Esophagus muscularis mucosa (tissue), 4 donors: Measurements from ENCODE around the gene MYO15B. TPM values are rescaled to one million over a fixed set of nuclear protein-coding genes. Genes with fewer than 3 reads are reported as not detected.

Experiments
- DNase-seq: peaks from one replicate; pipeline ENCODE4 v3.0.0-alpha.2; 2017; ENCODE audit errors: extremely low spot score
- H3K27ac ChIP-seq, 4 donors: fragments of 200-600 bp; sonication (generic); replicated peaks in 1 of 4; 1 replicate in 3 of 4; 2 replicates in 1 of 4; pipeline ENCODE4 v1.5.1; 2016 to 2019; ENCODE audit warnings: mild to moderate bottlenecking in 1 of 4
- H3K27me3 ChIP-seq, 4 donors: fragments of 200-600 bp; sonication (generic); one replicate each; pipeline versions ENCODE4 v1.5.1 to v1.6.0; 2016 to 2019
- H3K36me3 ChIP-seq, 4 donors: fragments of 200-600 bp; sonication (generic); one replicate each; pipeline ENCODE4 v1.5.1; 2016 to 2019
- H3K4me1 ChIP-seq, 4 donors: fragments of 200-600 bp; sonication (generic); one replicate each; pipeline ENCODE4 v1.5.1; 2016 to 2019
- H3K4me3 ChIP-seq, 4 donors: fragments of 200-600 bp; sonication (generic); 1 replicate in 2 of 4; 2 replicates in 2 of 4; pipeline ENCODE4 v1.5.1; 2016 to 2019; ENCODE audit warnings: mild to moderate bottlenecking in 4 of 4, moderate library complexity in 1 of 4
- H3K9me3 ChIP-seq, 4 donors: fragments of 200-600 bp; sonication (generic); 1 replicate in 3 of 4; 2 replicates in 1 of 4; pipeline ENCODE4 v1.5.1; 2016 to 2019
- EP300 ChIP-seq: sonication (generic); formaldehyde crosslinking; IDR thresholded peaks from one replicate; pipeline ENCODE4 v1.6.1; 2017; ENCODE audit warnings: antibody characterized with exemption
- POLR2A ChIP-seq: fragments of 450-650 bp; IDR thresholded peaks from one replicate; pipeline ENCODE4 v1.6.1; 2017; ENCODE audit warnings: antibody characterized with exemption, moderate library complexity, mild to moderate bottlenecking, low read depth
- POLR2AphosphoS5 ChIP-seq, 2 donors: sonication (generic); formaldehyde crosslinking; IDR thresholded peaks; one replicate each; pipeline ENCODE4 v1.6.1; 2017; ENCODE audit warnings: antibody characterized with exemption in 2 of 2
- WGBS: methylation state at CpG from one replicate; pipeline ENCODE4 v1.1.5; 2018; 5-methylcytosine and 5-hydroxymethylcytosine counted together
- intact Hi-C: fragments of 100-400 bp; cut with DNase I; formaldehyde crosslinking; loops from one replicate; pipeline ENCODE4 v1.15.1; 2023
- total RNA-seq, 4 donors: library from RNA; depleted of rRNA; stranded (reverse); fragments of >200 nt; gene quantifications; one replicate each; pipeline versions ENCODE4 v1.1.0 to v1.2.1, GENCODE V29; 2016
- TF ChIP-seq, protein P1 (sequence below), 3 experiments: fragments of 200-600 bp in 2 of 3; fragments of 450-650 bp in 1 of 3; sonication (generic) in 2 of 3; IDR thresholded peaks; one replicate each; pipeline ENCODE4 v1.5.1; 2017 to 2019; ENCODE audit warnings: antibody characterized with exemption in 3 of 3, mild to moderate bottlenecking in 2 of 3, moderate library complexity in 1 of 3

The MYO15B gene
- total RNA-seq, 4 donors from 2014 or later, result 34.5 to 61.9 (median 43.4) TPM

DNA sequence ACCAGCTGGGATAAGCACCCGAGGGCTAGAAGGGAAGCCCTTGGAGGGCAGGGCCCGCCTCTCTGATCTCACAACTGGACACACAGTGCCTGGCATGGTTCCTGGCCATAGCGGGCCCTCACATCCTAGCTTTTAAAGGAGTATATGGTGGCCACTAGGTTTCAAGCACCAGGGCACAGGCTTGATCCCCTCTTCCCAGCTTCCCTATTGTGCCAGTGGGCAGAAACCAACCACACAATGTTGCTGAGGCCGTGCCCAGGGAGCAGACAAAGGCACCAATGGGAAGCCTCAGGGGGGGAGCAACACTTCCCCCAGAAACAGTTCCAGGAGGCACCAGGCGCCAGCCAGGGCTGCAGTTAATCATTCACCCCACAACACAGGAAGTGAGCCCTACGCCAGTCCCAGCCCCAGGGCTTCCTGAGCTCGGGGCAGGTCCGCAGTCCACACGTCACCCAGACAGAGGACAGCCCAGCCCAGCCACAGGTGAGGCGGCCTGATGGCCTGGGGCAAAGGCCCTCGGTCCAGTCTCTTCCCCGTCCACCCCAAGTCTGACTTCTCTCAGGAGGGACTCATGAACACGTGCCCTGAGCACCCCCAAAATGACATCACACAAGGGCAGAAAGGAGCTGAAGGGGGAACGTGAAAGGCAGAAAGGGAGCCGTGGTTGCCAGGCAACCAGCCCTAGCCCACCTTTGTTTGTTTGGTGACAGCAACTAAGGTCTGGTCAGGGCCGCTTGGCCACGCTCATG is 58.5 kb downstream of the MYO15B start:
- DNase-seq, result no peak
- Histone ChIP-seq H3K36me3 (peaks cover 11 to 80% (median 41%) of the 10 kb centered on the region in 4 donors), H3K4me3 (no peak overlapping the region), H3K27ac (no peak overlapping the region), H3K9me3 (no peaks in the 10 kb centered on the region), H3K27me3 (no peaks in the 10 kb centered on the region), H3K4me1 (peaks cover 0 to 10% (median 0%) of the 10 kb centered on the region in 4 donors)
- intact Hi-C loops, result no loop called here
- TF ChIP-seq POLR2AphosphoS5 (IDR thresholded peaks at IDR 0.05), result no peak
- no peak for TF ChIP-seq EP300
- no peak for TF ChIP-seq POLR2A
- TF ChIP-seq, protein P1, sequence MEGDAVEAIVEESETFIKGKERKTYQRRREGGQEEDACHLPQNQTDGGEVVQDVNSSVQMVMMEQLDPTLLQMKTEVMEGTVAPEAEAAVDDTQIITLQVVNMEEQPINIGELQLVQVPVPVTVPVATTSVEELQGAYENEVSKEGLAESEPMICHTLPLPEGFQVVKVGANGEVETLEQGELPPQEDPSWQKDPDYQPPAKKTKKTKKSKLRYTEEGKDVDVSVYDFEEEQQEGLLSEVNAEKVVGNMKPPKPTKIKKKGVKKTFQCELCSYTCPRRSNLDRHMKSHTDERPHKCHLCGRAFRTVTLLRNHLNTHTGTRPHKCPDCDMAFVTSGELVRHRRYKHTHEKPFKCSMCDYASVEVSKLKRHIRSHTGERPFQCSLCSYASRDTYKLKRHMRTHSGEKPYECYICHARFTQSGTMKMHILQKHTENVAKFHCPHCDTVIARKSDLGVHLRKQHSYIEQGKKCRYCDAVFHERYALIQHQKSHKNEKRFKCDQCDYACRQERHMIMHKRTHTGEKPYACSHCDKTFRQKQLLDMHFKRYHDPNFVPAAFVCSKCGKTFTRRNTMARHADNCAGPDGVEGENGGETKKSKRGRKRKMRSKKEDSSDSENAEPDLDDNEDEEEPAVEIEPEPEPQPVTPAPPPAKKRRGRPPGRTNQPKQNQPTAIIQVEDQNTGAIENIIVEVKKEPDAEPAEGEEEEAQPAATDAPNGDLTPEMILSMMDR (IDR thresholded peaks at IDR 0.05), result no peak
- 69% methylated on average over 12 of the region's 17 CpGs for WGBS

DNA sequence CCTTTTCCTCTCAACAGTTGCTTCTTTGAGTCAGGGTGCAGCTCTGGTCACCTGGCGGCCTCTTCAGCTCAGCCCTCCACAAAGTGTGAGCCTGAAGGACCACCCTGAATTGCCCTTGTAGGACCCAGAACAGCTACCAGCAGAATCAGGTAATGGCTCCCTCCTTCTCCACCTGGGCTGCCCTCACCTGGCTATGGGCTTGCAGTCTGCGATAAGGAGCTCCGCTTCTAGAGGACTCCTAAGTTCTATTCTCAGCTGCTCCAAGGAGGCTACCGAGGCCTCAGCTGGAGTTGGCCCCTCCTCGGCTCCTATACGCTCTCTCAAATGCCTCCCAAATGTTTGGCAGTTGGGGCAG is 59.0 kb downstream of the MYO15B start:
- TF ChIP-seq POLR2A, result no peak
- TF ChIP-seq, protein P1 (IDR thresholded peaks at IDR 0.05), result no peak
- no peak for TF ChIP-seq EP300
- no peak for TF ChIP-seq POLR2AphosphoS5 (IDR thresholded peaks at IDR 0.05)
- intact Hi-C loops, result no loop called here
- WGBS, result 97% methylated on average over 6 of the region's 6 CpGs
- H3K36me3 ChIP-seq, result peaks cover 17 to 80% (median 44%) of the 10 kb centered on the region in 4 donors
- H3K4me1 ChIP-seq, result peaks cover 0 to 10% (median 0%) of the 10 kb centered on the region in 4 donors
- H3K27ac ChIP-seq, result no peak overlapping the region
- H3K4me3 ChIP-seq, result no peak overlapping the region
- H3K27me3 ChIP-seq, result no peaks in the 10 kb centered on the region
- no peaks in the 10 kb centered on the region for H3K9me3 ChIP-seq
- no peak for DNase-seq

DNA sequence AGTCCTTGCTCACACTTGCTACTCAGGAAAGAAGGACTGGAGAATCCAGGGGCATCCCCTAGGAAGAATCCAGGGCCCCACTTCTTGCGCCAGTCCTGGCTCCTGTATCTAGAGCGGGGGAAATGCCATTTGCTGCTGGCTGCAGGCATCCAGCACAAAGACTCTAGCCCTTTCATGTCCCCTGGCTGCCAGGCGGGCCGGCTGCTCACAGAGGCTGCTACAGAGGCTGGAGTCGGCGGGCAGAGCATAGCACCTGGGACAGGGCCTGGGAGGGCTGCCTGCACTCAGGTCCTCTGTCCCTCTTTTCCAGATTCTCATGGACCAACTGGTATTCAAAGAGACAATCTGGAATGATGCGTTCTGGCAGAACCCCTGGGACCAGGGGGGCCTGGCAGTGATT is 59.5 kb downstream of the MYO15B start:
- 95% methylated on average over 6 of the region's 7 CpGs for WGBS
- Histone ChIP-seq H3K4me1 (peaks cover 0 to 6% (median 0%) of the 10 kb centered on the region in 4 donors), H3K9me3 (no peaks in the 10 kb centered on the region), H3K27ac (no peak overlapping the region), H3K4me3 (no peak overlapping the region), H3K36me3 (peaks cover 18 to 80% (median 48%) of the 10 kb centered on the region in 4 donors), H3K27me3 (no peaks in the 10 kb centered on the region)
- intact Hi-C loops, result no loop called here
- TF ChIP-seq, protein P1 (IDR thresholded peaks at IDR 0.05), result no peak
- TF ChIP-seq POLR2A (no peak), POLR2AphosphoS5 (IDR thresholded peaks at IDR 0.05) (no peak), EP300 (no peak)
- DNase-seq, result no peak

DNA sequence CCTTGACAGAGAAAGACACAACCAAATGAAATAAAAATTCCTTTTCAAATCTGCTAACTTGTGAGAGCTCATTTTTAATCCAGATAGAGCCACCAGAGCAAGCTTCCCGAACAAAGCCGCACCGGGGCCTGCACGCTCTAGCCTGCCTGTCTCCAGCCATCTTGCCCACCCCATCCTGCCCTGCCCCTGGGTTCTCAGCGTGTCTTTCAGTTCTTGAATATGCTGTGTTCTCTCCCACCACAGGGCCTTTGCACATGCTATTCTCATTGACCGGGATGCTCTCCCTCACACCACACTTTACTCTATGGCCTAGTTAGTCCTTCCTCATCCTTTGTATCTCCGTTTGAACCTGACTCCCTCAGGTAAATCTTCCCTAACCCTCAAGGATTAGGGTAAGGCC is 60.3 kb downstream of the MYO15B start:
- no peaks in the 10 kb centered on the region for H3K27me3 ChIP-seq
- peaks cover 18 to 81% (median 56%) of the 10 kb centered on the region in 4 donors for H3K36me3 ChIP-seq
- no peak overlapping the region for H3K27ac ChIP-seq
- TF ChIP-seq POLR2A, result no peak
- TF ChIP-seq, protein P1 (IDR thresholded peaks at IDR 0.05), result no peak
- no peak for TF ChIP-seq EP300
- no peak for TF ChIP-seq POLR2AphosphoS5 (IDR thresholded peaks at IDR 0.05)
- no peaks in the 10 kb centered on the region for H3K9me3 ChIP-seq
- H3K4me3 ChIP-seq, result no peak overlapping the region
- intact Hi-C loops, result no loop called here
- DNase-seq, result no peak
- WGBS, result over 99% methylated on average over 7 of the region's 7 CpGs
- H3K4me1 ChIP-seq, result peaks cover 0 to 2% (median 0%) of the 10 kb centered on the region in 4 donors
